Measurements from ENCODE around the gene SCGB1C2. TPM values are rescaled to one million over a fixed set of nuclear protein-coding genes. Genes with fewer than 3 reads are reported as not detected.

The SCGB1C2 gene
- polyA plus RNA-seq, 3 donors: 0.88 to 2.6 TPM; not detected in 1

DNA sequence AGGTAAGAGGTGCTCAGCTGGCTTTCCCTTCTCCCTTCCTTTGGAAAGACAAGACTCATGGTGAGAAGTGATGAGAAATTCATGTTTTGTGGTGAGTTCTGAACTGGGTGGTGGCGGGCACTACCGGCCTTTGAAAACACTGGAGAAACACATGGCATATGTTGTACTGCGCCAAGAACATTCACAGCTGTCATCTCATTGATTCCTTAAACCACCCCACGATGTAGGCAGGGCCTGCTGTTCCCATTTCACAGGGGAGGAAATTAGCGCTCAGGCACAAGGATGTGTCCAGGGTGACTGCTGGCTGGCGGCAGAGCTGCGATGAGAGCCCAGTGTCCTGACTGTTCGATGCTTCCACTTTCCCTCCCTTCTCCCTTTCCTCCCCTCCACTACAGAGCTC, 45.7 kb downstream of the SCGB1C2 start:
- no peak for DNase-seq (ENCODE audit: extremely low read depth in 1 of 11, low read depth in 9 of 11, low spot score in 4 of 11)

DNA sequence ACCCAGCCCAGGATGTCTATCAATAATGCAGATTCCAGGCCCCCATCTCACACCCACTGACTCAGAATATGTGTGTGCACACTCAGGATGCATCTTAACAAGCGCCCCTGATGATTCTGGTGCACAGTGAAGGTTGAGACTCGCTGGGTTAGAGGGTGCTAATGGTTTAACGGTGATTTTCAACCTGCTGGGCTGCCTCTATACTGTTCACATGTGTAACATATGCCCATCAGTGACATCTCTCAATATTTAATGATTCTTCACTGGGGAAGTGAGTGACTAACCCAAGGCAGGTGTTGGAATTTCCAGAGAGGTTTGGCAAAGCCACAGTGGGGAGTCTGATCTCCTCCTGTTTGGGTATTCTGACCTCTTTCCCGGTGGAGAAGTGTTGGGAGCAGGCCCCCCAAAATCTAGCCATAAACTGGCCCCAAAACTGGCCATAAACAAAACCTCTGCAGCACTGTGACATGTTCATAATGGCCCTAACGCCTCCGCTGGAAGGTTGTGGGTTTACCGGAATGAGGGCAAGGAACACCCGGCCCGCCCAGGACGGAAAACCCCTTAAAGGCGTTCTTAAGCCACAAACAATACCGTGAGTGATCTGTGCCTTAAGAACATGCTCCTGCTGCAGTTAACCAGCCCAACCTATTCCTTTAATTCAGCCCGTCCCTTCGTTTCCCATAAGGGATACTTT, 48.2 kb downstream of the SCGB1C2 start:
- DNase-seq (ENCODE audit: extremely low read depth in 1 of 11, low read depth in 9 of 11, low spot score in 4 of 11): no peak

DNA sequence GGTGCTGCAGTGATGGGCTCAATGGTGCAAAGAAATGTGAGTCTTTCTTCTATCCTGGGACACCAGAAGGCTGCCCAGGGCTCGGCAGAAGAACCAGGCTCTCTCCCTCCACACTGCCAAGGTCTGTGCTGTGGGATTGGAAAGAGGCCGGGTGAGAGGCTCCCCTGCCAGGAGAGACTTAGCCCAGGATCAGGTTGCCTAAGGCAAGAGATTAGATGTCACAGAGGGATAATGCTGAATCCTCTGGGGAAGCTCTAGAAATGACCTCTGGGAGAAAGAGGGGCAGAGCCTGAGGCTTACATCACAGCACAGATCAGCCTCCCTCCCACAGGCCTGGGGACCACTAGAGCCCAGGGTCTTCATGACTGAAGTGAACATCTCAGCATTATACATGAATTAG, 49.8 kb downstream of the SCGB1C2 start:
- no peak for DNase-seq (ENCODE audit: extremely low read depth in 1 of 11, low read depth in 9 of 11, low spot score in 4 of 11)

Other genes starting within 250 kb of the SCGB1C2 start
- gene DOC2B, start 44.1 kb downstream of the SCGB1C2 start, polyA plus RNA-seq (ENCODE audit: insufficient read length in 3 of 3): 10 to 100 TPM; 49.7 to 84.3 (median 51.7) TPM
- 10 to 100 TPM; 12.7 to 31.3 (median 17.6) TPM for gene RPH3AL, start 215.2 kb downstream of the SCGB1C2 start, polyA plus RNA-seq (ENCODE audit: insufficient read length in 3 of 3)

All from renal cortex interstitium (tissue), 11 donors.